SK-N-MC (cell line): ENCODE data around the gene PLBD2.

ENCODE experiments used
- EZH2 ChIP-seq: fragments of 200-600 bp; sonication (generic); IDR thresholded peaks from one replicate; pipeline ENCODE4 v1.6.1; 2017; ENCODE audit warnings: antibody characterized with exemption
- POLR2AphosphoS5 ChIP-seq: IDR thresholded peaks from 2 replicates; pipeline ENCODE4 v1.6.1; 2012; ENCODE audit warnings: mild to moderate bottlenecking, low read depth, low read length, borderline replicate concordance

- no peak for TF ChIP-seq POLR2AphosphoS5
- TF ChIP-seq EZH2: no peak
Observed at GRCh38 chr12:113438523-113439300, 80.3 kb downstream of the PLBD2 start.
